ENCODE measurements around the gene RAP1GAP2.
"Not testable (repeated sequence)": the region's sequence is repeated elsewhere in the genome, so short reads cannot be mapped to it uniquely, and the experiment has no call there.

RAP1GAP2 gene

GRCh38 chr17:2796164-2797125 is at the start of gene RAP1GAP2:
TSS of gene RAP1GAP2 (plus strand) at chr17:2796438. CDS start at chr17:2796528, 90 bp downstream.
- no peak for DNase-seq

- DNase-seq: peak; percentile 51
These were observed 47.0 kb upstream of the RAP1GAP2 start, which contains the start of gene CCDC92B for GRCh38 chr17:2749058-2749783. TSS of gene CCDC92B (minus strand) at chr17:2749652. CDS start at chr17:2735145, 14,507 bp downstream.

- peak; percentile 43 for DNase-seq
These were observed 46.5 kb upstream of the RAP1GAP2 start for GRCh38 chr17:2749784-2750181.

DNA sequence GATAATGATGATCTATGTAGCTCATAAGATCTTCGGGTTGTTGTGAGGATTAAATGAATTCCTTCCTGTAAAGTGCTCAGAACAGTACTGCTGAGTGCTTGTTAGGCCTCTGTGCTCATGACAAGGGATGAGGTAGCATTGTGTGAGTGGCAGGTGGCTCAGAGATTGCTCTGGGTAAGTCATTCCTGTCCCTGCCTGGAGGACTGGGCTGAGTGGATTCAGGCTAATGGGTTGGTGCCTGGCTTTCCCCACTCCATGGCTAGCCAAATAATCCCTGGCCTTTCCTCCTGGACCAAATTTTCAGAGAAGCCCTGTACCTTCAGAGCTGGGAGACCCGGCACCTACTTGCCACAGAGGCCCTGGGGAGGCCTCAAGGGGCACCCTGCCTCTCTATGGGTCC is 45.5 kb upstream of the RAP1GAP2 start:
- no peak for DNase-seq

DNA sequence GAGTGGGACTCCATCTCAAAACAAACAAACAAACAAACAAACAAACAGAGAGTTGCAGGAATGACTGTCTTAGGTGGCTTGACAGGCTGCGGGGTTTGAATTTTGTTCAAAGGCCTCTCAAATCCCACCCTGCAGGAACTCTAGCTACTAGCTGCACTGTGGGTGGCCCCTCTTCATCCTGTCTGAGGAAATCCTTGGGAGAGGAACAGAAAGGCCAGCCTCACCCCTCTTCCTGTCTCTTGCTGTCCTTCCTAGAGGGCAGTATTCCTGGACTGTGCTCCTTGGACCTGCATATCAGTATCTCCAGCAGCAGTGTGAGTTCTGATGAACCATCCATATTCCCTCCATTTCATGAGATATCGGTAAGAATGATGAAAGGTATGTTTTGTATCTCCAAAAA is 44.7 kb upstream of the RAP1GAP2 start:
- DNase-seq: no peak

GRCh38 chr17:2755891-2756724 is 40.1 kb upstream of the RAP1GAP2 start:
- peak; percentile 7 for DNase-seq

DNA sequence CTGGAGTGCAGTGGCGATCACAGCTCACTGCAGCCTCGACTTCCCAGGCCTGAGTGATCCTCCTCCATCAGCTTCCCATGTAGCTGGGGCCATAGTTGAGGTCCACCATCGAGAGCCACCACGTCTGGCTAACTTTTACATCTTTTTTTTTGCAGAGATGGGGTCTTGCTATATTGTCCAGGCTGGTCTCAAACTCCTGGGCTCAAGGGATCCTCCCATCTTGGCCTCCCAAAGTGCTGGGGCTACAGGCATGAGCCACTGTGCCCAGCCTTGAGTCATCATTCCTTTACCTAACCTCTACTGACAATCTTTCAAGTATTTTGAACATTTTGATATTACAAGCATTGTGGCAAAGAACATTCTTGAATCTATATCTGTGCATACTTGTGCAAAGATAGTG is 37.4 kb upstream of the RAP1GAP2 start:
- DNase-seq: no peak

DNA sequence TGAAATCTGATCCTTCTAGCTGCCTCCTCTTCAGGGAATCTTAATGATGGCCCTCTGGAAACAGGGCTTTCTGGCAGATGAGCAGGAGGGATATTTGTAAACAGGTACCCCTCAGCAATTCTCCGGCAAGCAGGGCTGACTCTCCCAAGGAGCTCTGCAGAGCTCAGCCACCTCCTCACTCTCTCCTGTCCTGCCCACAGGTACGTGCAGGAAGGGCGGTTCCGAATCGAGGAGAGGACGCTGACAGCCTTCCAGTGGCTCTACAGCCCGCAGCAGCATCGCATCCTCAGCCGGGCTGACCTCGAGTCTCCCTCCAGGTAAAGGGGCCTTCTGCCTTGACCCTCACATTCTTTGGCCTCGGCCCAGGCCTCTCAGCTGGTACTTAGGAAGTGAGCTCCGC is 26.1 kb upstream of the RAP1GAP2 start:
- DNase-seq: no peak

DNA sequence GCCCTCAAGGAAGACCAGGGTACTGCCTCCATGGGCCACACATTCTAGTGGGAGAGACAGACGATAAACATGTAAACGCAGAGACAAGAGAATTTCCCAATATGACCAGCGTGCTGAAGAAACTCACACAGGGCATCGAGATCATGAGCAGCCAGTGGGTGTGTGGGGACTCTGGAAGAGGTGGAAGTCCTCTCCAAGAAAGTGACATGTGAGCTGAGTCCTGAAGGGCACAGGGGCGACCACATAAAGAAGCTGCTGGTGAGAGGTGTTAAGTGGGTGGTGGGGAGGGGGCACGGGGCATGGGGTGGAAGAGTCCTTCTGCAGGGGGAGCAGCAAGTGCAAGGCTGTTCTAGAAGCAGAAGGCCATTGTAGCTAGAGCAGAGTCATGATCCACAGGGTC is 21.0 kb upstream of the RAP1GAP2 start:
- no peak for DNase-seq

GRCh38 chr17:2776589-2777241 is 19.5 kb upstream of the RAP1GAP2 start:
- DNase-seq: peak; percentile 66

GRCh38 chr17:2777242-2777867 is 18.9 kb upstream of the RAP1GAP2 start:
- peak; percentile 21 for DNase-seq

GRCh38 chr17:2778489-2778888 is 17.7 kb upstream of the RAP1GAP2 start:
- no peak for DNase-seq

- DNase-seq: no peak
These were observed 16.7 kb upstream of the RAP1GAP2 start for GRCh38 chr17:2779545-2779944.

DNA sequence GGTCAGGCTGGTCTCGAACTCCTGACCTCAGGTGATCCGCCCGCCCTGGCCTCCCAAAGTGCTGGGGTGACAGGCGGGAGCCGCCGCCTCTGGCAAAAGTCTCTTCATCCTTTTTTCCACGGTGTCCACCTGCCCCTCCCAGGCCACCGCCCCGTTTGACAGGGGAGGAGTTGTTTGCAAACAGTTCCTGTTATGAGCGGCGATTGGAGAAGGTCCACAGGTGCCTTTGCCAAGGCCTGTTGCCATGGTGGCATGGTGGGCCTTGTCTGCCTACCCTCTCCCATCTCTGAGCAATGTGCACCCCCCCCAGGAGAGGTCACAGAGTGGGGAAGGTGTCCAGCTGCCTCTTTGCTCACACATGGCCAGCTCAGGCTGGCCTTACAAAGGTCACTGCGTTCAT is 16.0 kb upstream of the RAP1GAP2 start:
- DNase-seq: no peak

DNA sequence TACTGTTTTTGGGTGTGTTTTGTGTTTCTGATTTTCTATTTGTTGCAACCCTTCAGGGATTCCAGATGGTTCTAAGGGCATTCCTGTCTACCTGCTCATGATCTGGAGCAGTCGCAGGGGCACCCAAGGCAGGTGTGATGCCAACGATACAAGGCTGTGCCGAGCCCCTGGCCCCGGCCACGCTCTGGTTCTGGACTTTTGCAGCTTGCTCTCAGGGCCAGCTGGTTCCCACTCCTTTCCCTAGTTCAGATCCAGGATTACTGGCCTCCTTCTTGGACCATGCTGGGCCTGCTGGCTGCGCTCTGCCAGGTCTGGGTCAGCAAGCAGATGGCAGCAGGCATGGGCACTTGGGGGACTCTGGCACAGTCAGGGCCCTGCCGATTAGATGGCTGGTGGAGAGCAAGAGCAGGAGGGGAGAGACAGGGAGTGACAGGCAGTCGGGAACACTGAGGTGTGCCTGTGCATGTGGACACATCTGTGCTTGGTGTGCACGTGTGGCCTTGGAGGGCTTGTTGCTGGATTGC is 15.2 kb upstream of the RAP1GAP2 start:
- no peak for DNase-seq

DNA sequence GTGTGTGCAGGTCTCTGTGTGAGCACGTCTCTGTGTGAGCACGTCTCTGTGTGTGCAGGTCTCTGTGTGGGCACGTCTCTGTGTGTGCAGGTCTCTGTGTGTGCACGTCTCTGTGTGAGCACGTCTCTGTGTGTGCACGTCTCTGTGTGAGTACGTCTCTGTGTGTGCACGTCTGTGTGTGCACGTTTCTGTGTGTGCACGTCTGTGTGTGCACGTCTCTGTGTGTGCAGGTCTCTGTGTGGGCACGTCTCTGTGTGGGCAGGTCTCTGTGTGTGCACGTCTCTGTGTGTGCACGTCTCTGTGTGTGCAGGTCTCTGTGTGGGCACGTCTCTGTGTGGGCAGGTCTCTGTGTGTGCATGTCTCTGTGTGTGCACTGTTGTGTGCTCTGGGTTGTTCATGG is 14.6 kb upstream of the RAP1GAP2 start:
- not testable (repeated sequence) for DNase-seq

DNA sequence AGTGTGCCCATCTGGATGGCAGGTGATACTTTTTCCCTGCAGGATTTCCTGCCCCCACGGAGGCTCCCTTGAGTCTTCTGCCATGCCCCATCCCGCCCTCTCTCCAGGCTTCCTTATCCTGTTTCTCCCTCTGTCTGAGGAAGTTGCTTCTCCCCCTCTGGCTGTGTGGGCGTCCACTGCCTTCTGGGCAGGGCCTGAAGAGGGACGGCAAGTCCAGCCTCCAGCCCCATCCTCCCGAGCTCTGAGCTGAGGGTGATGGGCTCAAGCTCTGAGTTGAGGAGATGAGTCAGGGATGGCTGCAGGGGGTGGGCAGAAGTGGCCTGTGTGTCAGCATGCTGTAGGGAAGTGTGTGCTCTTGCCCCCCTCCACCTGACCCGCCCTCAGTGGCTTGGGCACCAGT is 14.2 kb upstream of the RAP1GAP2 start:
- DNase-seq: no peak

- DNase-seq: no peak
These were observed 12.8 kb upstream of the RAP1GAP2 start for GRCh38 chr17:2783310-2784030.

GRCh38 chr17:2784864-2785263 is 11.4 kb upstream of the RAP1GAP2 start:
- DNase-seq: no peak

DNA sequence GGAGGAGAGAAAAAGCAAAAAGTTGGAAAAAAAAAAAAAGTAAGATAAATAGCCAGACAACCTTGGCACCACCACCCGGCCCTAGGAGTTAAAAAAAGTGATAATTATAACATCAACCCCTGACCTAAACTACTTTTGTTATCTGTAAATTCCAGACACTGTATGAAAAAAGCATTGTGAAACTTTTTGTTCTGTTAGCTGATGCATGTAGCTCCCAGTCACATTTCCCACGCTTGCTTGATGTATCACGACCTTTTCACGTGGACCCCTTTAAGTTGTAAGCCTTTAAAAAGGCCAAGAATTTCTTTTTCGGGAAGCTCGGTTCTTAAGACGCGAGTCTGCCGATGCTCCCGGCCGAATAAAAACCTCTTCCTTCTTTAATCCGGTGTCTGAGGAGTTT is 10.9 kb upstream of the RAP1GAP2 start:
- DNase-seq: not testable (repeated sequence)

All from NCI-H345 (cell line).